Muscle of back (tissue), 11 donors: Measurements from ENCODE around the gene CCDC47. TPM values are rescaled to one million over a fixed set of nuclear protein-coding genes. Genes with fewer than 3 reads are reported as not detected.

Experiments
- DNase-seq, 3 donors: peaks; one replicate each; pipeline versions ENCODE4 v3.0.0 to v3.0.0-alpha.2; 2013
- polyA plus RNA-seq, 10 donors: library from polyadenylated mRNA; unstranded; fragments of 120-200 nt; gene quantifications; one replicate each; pipeline ENCODE4 v1.2.1, GENCODE V29; 2013; ENCODE audit not compliant: insufficient read length in 10 of 10

Gene CCDC47
- polyA plus RNA-seq, 10 donors, result 49.1 to 61.7 (median 56.2) TPM

- peak in 2 of 3 donors; percentile 46 to 74 for DNase-seq
These were observed 73.5 kb downstream of the CCDC47 start, which contains the start of gene LIMD2 for GRCh38 chr17:63699638-63700527. Gene LIMD2 (minus strand): TSS chr17:63700125. CDS start chr17:63699298, 827 bp downstream.

- DNase-seq, result peak in 2 of 3 donors; percentile 34 to 61
These were observed 74.3 kb downstream of the CCDC47 start for GRCh38 chr17:63698886-63699637.

- DNase-seq, result no peak
These were observed 75.0 kb downstream of the CCDC47 start for GRCh38 chr17:63698381-63698885.

- peak in 1 of 3 donors; percentile 44 for DNase-seq
These were observed 75.8 kb downstream of the CCDC47 start for GRCh38 chr17:63697341-63698286.

- DNase-seq, result no peak
These were observed 76.9 kb downstream of the CCDC47 start for GRCh38 chr17:63696381-63696961.

- DNase-seq, result no peak
These were observed 77.5 kb downstream of the CCDC47 start for GRCh38 chr17:63695889-63696288.

Other genes with a start within 250 kb of the CCDC47 start
- gene DCAF7, start 223.1 kb downstream of the CCDC47 start, polyA plus RNA-seq, result 10 to 100 TPM; 36.4 to 50.4 (median 41.8) TPM
- 10 to 100 TPM; 14.6 to 18.6 (median 17.2) TPM for gene TACO1, start 172.7 kb downstream of the CCDC47 start, polyA plus RNA-seq
- 10 to 100 TPM; 20.2 to 27.9 (median 23.7) TPM for gene MAP3K3, start 151.2 kb downstream of the CCDC47 start, polyA plus RNA-seq
- 10 to 100 TPM in 4 of 10 donors, 1 to 10 TPM in 6; 6.1 to 24.9 (median 8.7) TPM for gene LIMD2, start 73.5 kb downstream of the CCDC47 start, polyA plus RNA-seq
- 10 to 100 TPM; 19.1 to 46.5 (median 27.4) TPM for gene STRADA, start 31.8 kb downstream of the CCDC47 start, polyA plus RNA-seq
- gene DDX42, start 573 bp upstream of the CCDC47 start, polyA plus RNA-seq, result 100 to 1,000 TPM in 6 of 10 donors, 10 to 100 TPM in 4; 76.6 to 144 (median 106) TPM
- gene PSMC5, start 53.8 kb upstream of the CCDC47 start, polyA plus RNA-seq, result 100 to 1,000 TPM in 8 of 10 donors, 10 to 100 TPM in 2; 90.1 to 125 (median 107) TPM
- 10 to 100 TPM; 29.7 to 38.3 (median 33.2) TPM for gene FTSJ3, start 54.1 kb upstream of the CCDC47 start, polyA plus RNA-seq
- 10 to 100 TPM; 26.3 to 45.2 (median 30.7) TPM for gene SMARCD2, start 69.1 kb upstream of the CCDC47 start, polyA plus RNA-seq
- gene CSH2, start 100.1 kb upstream of the CCDC47 start, polyA plus RNA-seq, result 10 to 100 TPM in 2 of 10 donors, 1 to 10 TPM in 7, not detected in 1; 1.2 to 27.5 (median 5.8) TPM
- gene GH2, start 108.3 kb upstream of the CCDC47 start, polyA plus RNA-seq, result under 1 TPM in 3 of 10 donors, not detected in 7; 0.16 to 0.98 (median 0.76) TPM
- 10 to 100 TPM in 4 of 10 donors, 1 to 10 TPM in 5, not detected in 1; 2.0 to 42.4 (median 7.8) TPM for gene CSH1, start 123.0 kb upstream of the CCDC47 start, polyA plus RNA-seq
- under 1 TPM in 4 of 10 donors, not detected in 6; 0.60 to 0.98 (median 0.70) TPM for gene CSHL1, start 137.7 kb upstream of the CCDC47 start, polyA plus RNA-seq
- gene GH1, start 145.2 kb upstream of the CCDC47 start, polyA plus RNA-seq, result under 1 TPM in 1 of 10 donors, not detected in 9; 0.19 TPM
- 1 to 10 TPM; 1.9 to 4.1 (median 3.1) TPM for gene CD79B, start 158.7 kb upstream of the CCDC47 start, polyA plus RNA-seq
- 10 to 100 TPM; 11.6 to 52.0 (median 38.1) TPM for gene SCN4A, start 199.3 kb upstream of the CCDC47 start, polyA plus RNA-seq
- 1 to 10 TPM; 1.9 to 3.7 (median 2.6) TPM for gene PRR29, start 224.8 kb upstream of the CCDC47 start, polyA plus RNA-seq
- gene ICAM2, start 247.0 kb upstream of the CCDC47 start, polyA plus RNA-seq, result 10 to 100 TPM; 19.1 to 36.9 (median 27.9) TPM